ENCODE measurements around the gene DTX3L.

- TF ChIP-seq CTCF (IDR thresholded peaks at IDR 0.05; ENCODE audit: insufficient read depth, low read length, poor library complexity, severe bottlenecking) (no peak), EZH2phosphoT487 (conservative IDR thresholded peaks at IDR 0.05; ENCODE audit: low read length) (no peak)
Measured at GRCh38 chr3:122533931-122534334, 30.2 kb upstream of the DTX3L start.
